Activated naive CD4-positive, alpha-beta T cell treated with anti-CD3 and anti-CD28 coated beads, Interleukin-2, amount 50 U/mL, for 24 hours (primary cell): ENCODE measurements around the gene ZIC5.

ENCODE experiments used
- H3K27ac Mint-ChIP-seq: one replicate; pipeline ENCODE4 v1.8.0; 2021; ENCODE audit warnings: mild to moderate bottlenecking, mixed read lengths
- H3K27me3 Mint-ChIP-seq: one replicate; pipeline ENCODE4 v1.8.0; 2021; ENCODE audit warnings: mixed read lengths
- H3K36me3 Mint-ChIP-seq: one replicate; pipeline ENCODE4 v1.8.0; 2021; ENCODE audit warnings: mixed read lengths
- H3K4me1 Mint-ChIP-seq: one replicate; pipeline ENCODE4 v1.8.0; 2021; ENCODE audit warnings: mixed read lengths
- H3K4me3 Mint-ChIP-seq: one replicate; pipeline ENCODE4 v1.8.0; 2021; ENCODE audit warnings: mild to moderate bottlenecking, mixed read lengths
- H3K9me3 Mint-ChIP-seq: one replicate; pipeline ENCODE4 v1.8.0; 2021; ENCODE audit warnings: mixed read lengths

ZIC5 gene

DNA sequence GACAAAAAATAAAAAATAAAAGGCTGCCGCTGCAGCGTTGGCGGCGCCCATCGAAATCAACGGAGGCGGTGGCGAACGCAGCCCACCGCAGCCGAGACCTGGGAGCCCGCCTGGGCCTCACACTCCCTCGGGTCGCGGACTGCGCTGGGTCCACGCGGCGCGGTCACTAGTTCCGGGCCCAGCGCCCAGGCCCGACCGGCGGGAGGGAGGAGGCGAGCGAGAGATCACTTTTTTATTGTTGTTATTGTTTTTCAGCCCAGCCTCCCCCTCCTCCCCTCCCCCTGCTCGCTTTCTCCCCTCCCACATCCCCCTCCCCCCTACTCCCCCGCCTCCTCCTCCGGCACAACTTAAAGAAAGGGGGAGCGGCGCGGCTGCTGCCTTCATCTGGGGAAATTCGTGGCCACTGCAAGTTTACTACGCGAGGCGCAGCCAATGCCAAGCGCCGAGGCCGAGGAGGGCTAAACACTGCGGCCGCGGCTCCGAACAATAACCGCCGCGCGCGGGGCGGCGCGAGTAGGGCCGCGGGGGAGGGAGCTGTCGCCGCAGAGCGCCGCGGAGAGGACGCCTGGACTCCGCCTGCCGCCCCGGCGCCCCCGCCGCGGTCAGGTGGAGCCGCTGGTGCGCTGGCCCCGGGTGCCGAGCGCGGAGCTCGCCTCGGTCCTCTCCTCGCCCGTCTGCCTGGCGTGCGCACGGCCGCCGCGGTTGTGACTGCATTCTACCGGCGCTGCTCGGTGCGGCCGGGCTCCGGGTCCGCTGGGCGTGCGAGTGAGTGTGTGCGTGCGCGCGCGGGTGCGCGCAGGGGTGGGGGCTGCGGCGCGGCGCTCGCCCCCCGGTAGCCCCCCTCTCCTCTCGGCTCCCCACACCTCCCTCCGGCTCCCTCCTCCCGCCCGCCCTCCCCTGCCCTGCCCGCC is 9.5 kb upstream of the ZIC5 start:
- Mint-ChIP-seq H3K36me3 (peaks cover 5% of the 10 kb centered on the region), H3K4me3 (peak overlapping the region; percentile 23), H3K9me3 (peaks cover 12% of the 10 kb centered on the region)

GRCh38 chr13:99980201-99980823 is 8.7 kb upstream of the ZIC5 start:
- Mint-ChIP-seq H3K4me1 (peaks cover 12% of the 10 kb centered on the region), H3K36me3 (peaks cover 2% of the 10 kb centered on the region), H3K27ac (no peak overlapping the region), H3K9me3 (peaks cover 10% of the 10 kb centered on the region), H3K27me3 (peaks cover 45% of the 10 kb centered on the region), H3K4me3 (peak overlapping the region; percentile 23)

More for the DNA sequence above, 9.5 kb upstream of the ZIC5 start:
- peaks cover 45% of the 10 kb centered on the region for H3K27me3 Mint-ChIP-seq
- H3K4me1 Mint-ChIP-seq = peaks cover 15% of the 10 kb centered on the region
- H3K27ac Mint-ChIP-seq = no peak overlapping the region

- peaks cover 2% of the 10 kb centered on the region for H3K36me3 Mint-ChIP-seq
- peaks cover 10% of the 10 kb centered on the region for H3K9me3 Mint-ChIP-seq
- peaks cover 48% of the 10 kb centered on the region for H3K27me3 Mint-ChIP-seq
- H3K4me3 Mint-ChIP-seq = no peak overlapping the region
- peaks cover 11% of the 10 kb centered on the region for H3K4me1 Mint-ChIP-seq
- no peak overlapping the region for H3K27ac Mint-ChIP-seq
Measured at GRCh38 chr13:99979453-99980200, 8.1 kb upstream of the ZIC5 start.

GRCh38 chr13:99978799-99979452 is 7.4 kb upstream of the ZIC5 start:
- no peaks in the 10 kb centered on the region for H3K36me3 Mint-ChIP-seq
- H3K9me3 Mint-ChIP-seq = peaks cover 10% of the 10 kb centered on the region
- H3K27ac Mint-ChIP-seq = no peak overlapping the region

DNA sequence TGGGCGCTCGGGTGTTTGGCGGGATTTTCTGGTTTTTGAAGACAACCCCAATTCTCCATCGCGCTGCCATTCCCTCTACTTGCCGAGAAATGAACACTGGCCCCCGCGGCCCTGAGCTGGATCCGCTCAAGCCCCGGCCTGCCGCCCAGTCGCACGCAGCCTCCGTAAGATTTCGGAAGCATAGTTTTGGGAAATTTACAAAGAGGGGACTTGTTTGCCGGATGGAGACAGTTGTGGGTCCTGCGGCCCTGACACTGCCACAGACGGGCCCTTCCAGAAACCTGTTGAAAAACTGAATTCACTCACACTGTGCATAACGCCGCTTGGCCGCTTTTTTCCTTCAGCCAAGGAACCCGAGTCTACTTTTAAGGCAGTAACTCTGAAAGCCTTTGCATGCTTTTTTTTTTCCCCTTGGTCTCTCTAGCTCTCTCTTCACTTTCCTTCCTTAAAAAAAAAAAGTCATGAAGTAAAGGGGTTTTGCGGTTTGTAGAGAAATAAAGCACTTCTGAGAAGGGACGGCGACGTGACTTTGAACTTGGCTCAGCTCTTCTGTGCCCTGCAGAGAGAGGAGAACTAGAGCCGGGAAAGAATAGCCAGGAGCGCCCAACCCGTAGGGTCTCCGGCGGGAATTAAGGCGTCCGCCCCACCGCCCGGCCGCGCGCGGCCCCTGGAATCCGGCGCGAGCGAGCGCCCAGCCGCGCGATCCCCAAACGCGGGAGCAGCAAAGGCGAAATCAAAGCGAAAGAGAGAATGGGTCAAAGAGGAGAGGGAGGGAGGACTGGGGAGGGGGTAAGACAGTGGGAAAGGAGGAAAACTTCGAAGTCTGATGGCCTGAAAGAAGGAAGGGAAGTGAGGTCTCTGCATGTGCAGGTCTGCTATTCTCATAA is 6.6 kb upstream of the ZIC5 start:
- H3K27ac Mint-ChIP-seq = peak overlapping the region; percentile 62
- H3K9me3 Mint-ChIP-seq = peaks cover 17% of the 10 kb centered on the region

More at GRCh38 chr13:99978799-99979452, 7.4 kb upstream of the ZIC5 start:
- Mint-ChIP-seq H3K4me3 (peak overlapping the region; percentile 55), H3K27me3 (peaks cover 47% of the 10 kb centered on the region), H3K4me1 (peaks cover 6% of the 10 kb centered on the region)

DNA sequence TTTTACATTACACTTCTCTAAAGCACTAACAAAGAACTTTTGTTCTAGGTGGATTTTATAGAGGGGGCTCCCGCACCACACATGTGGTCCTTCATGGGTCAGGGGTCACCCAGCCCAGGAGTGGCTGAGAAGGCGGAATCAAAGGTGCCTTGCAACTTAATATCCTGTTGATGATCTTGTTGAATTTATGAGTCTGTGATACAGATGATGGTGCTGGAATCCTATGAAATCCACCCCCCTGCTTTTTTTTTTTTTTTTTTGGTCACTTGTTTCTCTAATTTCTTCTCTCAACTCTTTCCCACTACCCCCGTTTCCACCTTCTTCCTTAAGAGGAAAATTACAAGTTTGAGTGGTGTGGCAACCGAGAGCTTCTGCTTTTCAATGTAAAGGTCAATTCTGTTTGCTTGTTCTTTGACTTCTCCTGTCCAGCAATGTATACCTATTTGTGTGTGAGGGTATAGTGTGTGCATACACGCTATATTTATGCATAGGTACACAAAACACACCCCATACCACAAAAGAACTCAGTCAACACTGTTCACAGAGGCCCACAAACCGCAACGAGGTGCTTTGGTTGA is 5.9 kb upstream of the ZIC5 start:
- no peak overlapping the region for H3K4me3 Mint-ChIP-seq
- H3K27me3 Mint-ChIP-seq = peaks cover 51% of the 10 kb centered on the region
- H3K4me1 Mint-ChIP-seq = peaks cover 6% of the 10 kb centered on the region
- peaks cover 6% of the 10 kb centered on the region for H3K36me3 Mint-ChIP-seq
- peaks cover 20% of the 10 kb centered on the region for H3K9me3 Mint-ChIP-seq
- H3K27ac Mint-ChIP-seq = peak overlapping the region; percentile 62

More for the DNA sequence above, 6.6 kb upstream of the ZIC5 start:
- Mint-ChIP-seq H3K4me3 (no peak overlapping the region), H3K27me3 (peaks cover 47% of the 10 kb centered on the region), H3K36me3 (peaks cover 4% of the 10 kb centered on the region), H3K4me1 (peaks cover 6% of the 10 kb centered on the region)

DNA sequence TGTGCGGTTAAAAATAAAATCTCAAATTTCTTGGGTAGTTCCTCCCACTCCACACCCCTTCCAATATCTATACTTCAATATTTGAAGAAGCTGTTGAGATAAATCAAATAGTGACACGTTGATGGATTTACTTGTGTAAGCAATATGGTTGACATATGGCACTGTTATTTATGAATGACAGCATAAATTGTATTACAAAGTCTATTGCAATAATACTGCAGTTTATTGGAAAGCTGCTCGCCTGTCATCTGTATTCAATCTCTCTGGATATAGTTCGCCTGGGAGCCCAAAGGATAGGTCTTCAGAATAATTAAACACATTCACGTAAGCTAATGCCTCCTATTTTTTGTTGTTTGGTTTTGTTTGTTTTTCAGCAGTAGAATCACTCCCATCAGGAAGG is 5.0 kb upstream of the ZIC5 start:
- no peak overlapping the region for H3K4me3 Mint-ChIP-seq

GRCh38 chr13:99975626-99976025 is 4.1 kb upstream of the ZIC5 start:
- peaks cover 57% of the 10 kb centered on the region for H3K27me3 Mint-ChIP-seq
- peaks cover 6% of the 10 kb centered on the region for H3K4me1 Mint-ChIP-seq
- peaks cover 10% of the 10 kb centered on the region for H3K36me3 Mint-ChIP-seq
- peaks cover 20% of the 10 kb centered on the region for H3K9me3 Mint-ChIP-seq
- no peak overlapping the region for H3K4me3 Mint-ChIP-seq
- no peak overlapping the region for H3K27ac Mint-ChIP-seq

More for the DNA sequence above, 5.0 kb upstream of the ZIC5 start:
- Mint-ChIP-seq H3K4me1 (peaks cover 6% of the 10 kb centered on the region), H3K27ac (no peak overlapping the region), H3K36me3 (peaks cover 10% of the 10 kb centered on the region), H3K27me3 (peaks cover 56% of the 10 kb centered on the region), H3K9me3 (peaks cover 20% of the 10 kb centered on the region)

DNA sequence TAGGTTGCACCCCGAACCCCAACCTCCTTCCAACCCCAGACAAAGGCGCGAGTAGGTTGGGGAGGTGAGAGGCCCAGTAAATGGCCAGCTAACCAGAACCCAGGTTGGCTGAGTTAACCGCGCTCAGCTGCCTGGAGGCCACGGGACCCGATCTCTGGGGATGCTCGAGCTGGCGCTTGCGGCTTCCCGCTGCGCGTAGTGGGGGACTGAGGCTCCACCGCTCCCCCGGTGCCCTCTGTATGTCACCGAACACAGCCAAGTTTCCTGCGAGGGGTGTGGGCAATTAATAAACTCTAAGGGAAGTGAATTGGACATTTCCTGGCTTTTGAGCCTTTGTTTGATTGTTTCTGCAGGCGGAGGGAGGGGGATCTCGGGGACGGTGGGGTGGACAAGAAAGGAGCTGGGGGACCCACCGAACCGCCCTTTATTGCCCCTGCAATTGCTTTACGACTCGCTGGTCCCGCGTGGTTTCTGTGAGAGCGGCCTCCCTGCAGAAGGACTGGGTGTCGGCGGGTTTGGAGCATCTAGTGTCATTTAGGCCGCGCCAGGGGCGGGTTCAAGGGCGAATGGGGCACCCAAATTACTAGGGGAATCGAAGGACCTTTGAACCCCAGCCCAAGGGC is 3.5 kb upstream of the ZIC5 start:
- Mint-ChIP-seq H3K27ac (peak overlapping the region; percentile 30), H3K4me1 (peaks cover 8% of the 10 kb centered on the region), H3K9me3 (peaks cover 20% of the 10 kb centered on the region), H3K4me3 (no peak overlapping the region), H3K27me3 (peaks cover 59% of the 10 kb centered on the region), H3K36me3 (peaks cover 10% of the 10 kb centered on the region)

GRCh38 chr13:99974296-99974938 is 2.9 kb upstream of the ZIC5 start:
- peaks cover 62% of the 10 kb centered on the region for H3K27me3 Mint-ChIP-seq
- peaks cover 10% of the 10 kb centered on the region for H3K36me3 Mint-ChIP-seq
- H3K4me3 Mint-ChIP-seq = peak overlapping the region; percentile 15
- peak overlapping the region; percentile 51 for H3K27ac Mint-ChIP-seq
- peaks cover 20% of the 10 kb centered on the region for H3K9me3 Mint-ChIP-seq
- H3K4me1 Mint-ChIP-seq = peaks cover 12% of the 10 kb centered on the region

- Mint-ChIP-seq H3K4me3 (no peak overlapping the region), H3K27me3 (peaks cover 65% of the 10 kb centered on the region), H3K4me1 (peaks cover 16% of the 10 kb centered on the region), H3K9me3 (peaks cover 20% of the 10 kb centered on the region), H3K27ac (peak overlapping the region; percentile 80), H3K36me3 (peaks cover 11% of the 10 kb centered on the region)
Measured at GRCh38 chr13:99973808-99974185, 2.2 kb upstream of the ZIC5 start.

DNA sequence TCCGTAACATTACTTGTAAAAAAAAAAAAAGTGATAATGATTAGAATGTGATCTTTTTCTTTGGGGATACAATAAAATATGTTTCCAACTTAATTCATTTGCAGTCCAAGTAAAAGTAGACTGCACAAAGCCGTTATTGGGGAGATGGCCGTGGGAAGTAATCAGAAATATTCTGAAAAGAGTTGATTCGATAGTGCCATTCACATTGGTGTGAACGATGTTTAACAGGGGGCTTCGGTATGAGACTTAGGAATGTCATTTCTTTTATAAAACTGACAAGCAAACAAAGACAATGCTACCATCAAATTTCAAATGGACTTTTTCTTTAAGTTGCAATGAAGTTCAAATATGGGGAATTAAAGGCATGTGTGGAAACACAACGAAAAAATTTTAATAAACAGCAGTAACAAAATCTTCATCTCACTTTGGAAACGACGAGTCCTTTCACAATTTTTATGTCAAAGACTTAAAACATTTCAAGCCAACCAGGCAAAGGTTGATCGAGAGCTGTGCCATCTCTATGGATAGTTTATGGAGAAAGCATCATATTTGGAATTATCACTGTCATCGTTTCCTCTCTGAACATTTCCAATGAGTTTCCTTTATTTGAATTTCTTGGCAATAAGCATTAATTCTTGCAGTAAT is 1.7 kb upstream of the ZIC5 start:
- peaks cover 20% of the 10 kb centered on the region for H3K9me3 Mint-ChIP-seq
- peak overlapping the region; percentile 80 for H3K27ac Mint-ChIP-seq
- H3K4me1 Mint-ChIP-seq = peaks cover 13% of the 10 kb centered on the region
- H3K4me3 Mint-ChIP-seq = no peak overlapping the region
- H3K27me3 Mint-ChIP-seq = peaks cover 62% of the 10 kb centered on the region
- H3K36me3 Mint-ChIP-seq = peaks cover 11% of the 10 kb centered on the region

DNA sequence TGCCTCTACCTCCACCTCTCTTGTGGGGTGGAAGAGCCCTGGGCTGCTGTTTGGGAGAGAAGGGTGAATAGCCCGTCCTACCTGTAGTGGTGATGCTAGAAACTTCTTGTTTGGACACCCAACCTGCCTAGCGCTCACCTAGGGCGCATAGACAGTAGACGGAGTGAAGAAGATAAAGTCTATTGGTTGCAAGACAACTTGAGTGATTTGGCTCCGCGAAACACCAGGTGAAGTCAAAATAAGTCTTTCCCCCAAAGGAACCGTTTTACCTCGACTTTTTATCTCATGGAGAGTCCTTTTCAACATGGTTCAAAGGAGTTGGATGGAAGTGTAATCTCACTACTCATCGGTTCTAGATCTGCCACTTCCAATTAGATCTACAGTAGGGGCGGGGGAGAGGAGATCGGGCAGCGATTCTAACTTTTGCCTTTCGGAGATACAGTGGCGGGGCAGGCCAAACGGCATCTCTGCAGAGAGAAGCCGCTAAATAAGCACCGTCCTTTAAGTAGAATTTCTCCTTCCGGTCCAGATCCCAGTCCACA is 694 bp upstream of the ZIC5 start:
- peaks cover 20% of the 10 kb centered on the region for H3K4me1 Mint-ChIP-seq
- H3K36me3 Mint-ChIP-seq = peaks cover 14% of the 10 kb centered on the region
- H3K4me3 Mint-ChIP-seq = peak overlapping the region; percentile 49
- H3K27me3 Mint-ChIP-seq = peaks cover 60% of the 10 kb centered on the region
- H3K27ac Mint-ChIP-seq = peak overlapping the region; percentile 79
- H3K9me3 Mint-ChIP-seq = peaks cover 25% of the 10 kb centered on the region
